Measurements from ENCODE around the gene ACER3.

DNA sequence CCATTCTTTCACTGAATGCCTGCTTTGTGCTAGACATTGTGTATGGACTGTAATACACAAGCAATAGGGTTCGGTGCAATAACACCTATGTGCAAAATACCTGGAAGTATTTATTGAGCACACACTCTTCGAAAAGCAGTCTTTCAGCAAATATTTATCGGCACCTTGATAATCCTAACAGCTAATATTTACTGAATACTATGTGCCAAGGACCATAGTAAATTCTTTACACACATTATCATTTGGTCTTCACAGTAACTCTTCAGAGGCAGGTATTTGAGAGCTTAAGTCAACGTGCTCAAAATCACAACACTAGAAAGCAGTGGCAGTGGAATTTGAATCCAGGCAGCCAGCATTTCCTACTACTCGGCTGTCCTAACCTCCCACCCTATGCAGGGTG lies 175.7 kb downstream of the ACER3 start:
- TF ChIP-seq, protein P1, sequence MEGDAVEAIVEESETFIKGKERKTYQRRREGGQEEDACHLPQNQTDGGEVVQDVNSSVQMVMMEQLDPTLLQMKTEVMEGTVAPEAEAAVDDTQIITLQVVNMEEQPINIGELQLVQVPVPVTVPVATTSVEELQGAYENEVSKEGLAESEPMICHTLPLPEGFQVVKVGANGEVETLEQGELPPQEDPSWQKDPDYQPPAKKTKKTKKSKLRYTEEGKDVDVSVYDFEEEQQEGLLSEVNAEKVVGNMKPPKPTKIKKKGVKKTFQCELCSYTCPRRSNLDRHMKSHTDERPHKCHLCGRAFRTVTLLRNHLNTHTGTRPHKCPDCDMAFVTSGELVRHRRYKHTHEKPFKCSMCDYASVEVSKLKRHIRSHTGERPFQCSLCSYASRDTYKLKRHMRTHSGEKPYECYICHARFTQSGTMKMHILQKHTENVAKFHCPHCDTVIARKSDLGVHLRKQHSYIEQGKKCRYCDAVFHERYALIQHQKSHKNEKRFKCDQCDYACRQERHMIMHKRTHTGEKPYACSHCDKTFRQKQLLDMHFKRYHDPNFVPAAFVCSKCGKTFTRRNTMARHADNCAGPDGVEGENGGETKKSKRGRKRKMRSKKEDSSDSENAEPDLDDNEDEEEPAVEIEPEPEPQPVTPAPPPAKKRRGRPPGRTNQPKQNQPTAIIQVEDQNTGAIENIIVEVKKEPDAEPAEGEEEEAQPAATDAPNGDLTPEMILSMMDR (IDR thresholded peaks at IDR 0.05) = no peak
- no peak for TF ChIP-seq POLR2A (IDR thresholded peaks at IDR 0.05)

Measured in upper lobe of left lung (tissue), 4 donors.